Omental fat pad (tissue), 4 donors: ENCODE measurements around the gene YEATS2. TPM values are rescaled to one million over a fixed set of nuclear protein-coding genes. Genes with fewer than 3 reads are reported as not detected.

ENCODE experiments used
- ATAC-seq: fragments of 150-250 bp; one replicate; pipeline ENCODE4 v1.9.1; 2016; ENCODE audit warnings: mild to moderate bottlenecking, moderate library complexity; ENCODE audit not compliant: low FRiP score
- DNase-seq: peaks from one replicate; pipeline ENCODE4 v3.0.0-alpha.2; 2019; ENCODE audit warnings: low spot score
- CTCF ChIP-seq, 3 donors: fragments of 450-650 bp; IDR thresholded peaks; one replicate each; pipeline ENCODE4 v1.5.1; 2016 to 2017; ENCODE audit warnings: antibody characterized with exemption in 3 of 3, mild to moderate bottlenecking in 3 of 3, moderate library complexity in 2 of 3
- total RNA-seq, 4 donors: library from RNA; depleted of rRNA; stranded (reverse); fragments of >200 nt; gene quantifications; one replicate each; pipeline ENCODE4 v1.1.0, GENCODE V29; 2016

The YEATS2 gene
- total RNA-seq, 4 donors from 2014 or later = 17.7 to 36.1 (median 23.7) TPM

- ATAC-seq = no peak
- no peak for DNase-seq
- TF ChIP-seq CTCF (IDR thresholded peaks at IDR 0.05) = no peak
Measured at GRCh38 chr3:183800243-183800863, 102.8 kb downstream of the YEATS2 start.

DNA sequence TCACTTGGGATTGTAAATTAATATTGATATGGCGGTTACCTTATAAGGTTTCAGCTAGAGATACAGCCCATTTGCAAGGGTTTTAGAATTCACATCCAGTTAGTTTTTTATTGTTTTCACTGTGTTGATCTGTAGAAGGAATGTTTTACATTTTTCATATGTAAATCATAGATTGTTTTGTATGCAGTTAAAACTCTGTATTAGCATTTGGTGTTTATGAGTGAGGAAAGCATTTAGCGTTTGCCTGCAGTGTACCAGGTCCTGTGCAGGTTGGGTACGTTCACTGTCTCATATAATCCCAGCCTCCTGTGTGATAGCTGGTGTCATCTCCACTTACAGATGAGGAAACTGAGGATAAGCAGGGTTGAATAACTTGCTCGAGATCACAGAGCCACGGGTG, 104.0 kb downstream of the YEATS2 start:
- TF ChIP-seq CTCF (IDR thresholded peaks at IDR 0.05) = no peak
- DNase-seq = no peak
- no peak for ATAC-seq

- DNase-seq (no peak), ATAC-seq (no peak)
- TF ChIP-seq CTCF (IDR thresholded peaks at IDR 0.05) = no peak
Measured at GRCh38 chr3:183802989-183803388, 105.4 kb downstream of the YEATS2 start.

GRCh38 chr3:183807209-183807728, 109.7 kb downstream of the YEATS2 start:
- DNase-seq (no peak), ATAC-seq (no peak)
- no peak for TF ChIP-seq CTCF (IDR thresholded peaks at IDR 0.05)

GRCh38 chr3:183807881-183808280, 110.3 kb downstream of the YEATS2 start:
- ATAC-seq (no peak), DNase-seq (no peak)
- TF ChIP-seq CTCF (IDR thresholded peaks at IDR 0.05) = no peak

DNA sequence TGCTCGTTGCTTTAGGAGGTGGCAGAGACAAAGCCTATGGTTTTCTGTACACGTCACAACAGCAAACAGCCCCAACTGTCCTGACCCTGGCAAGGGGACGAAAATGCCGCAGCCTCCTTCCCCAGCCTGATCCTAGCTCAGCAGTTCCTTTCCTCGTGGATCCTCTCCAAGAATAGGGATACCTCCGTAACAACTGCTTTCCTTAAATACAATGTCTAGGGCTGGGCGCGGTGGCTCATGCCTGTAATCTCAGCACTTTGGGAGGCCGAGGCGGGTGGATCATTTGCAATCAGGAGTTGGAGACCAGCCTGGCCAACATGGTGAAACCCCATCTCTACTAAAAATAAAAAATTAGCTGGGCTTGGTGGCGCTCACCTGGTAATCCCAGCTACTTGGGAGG, 110.8 kb downstream of the YEATS2 start:
- TF ChIP-seq CTCF (IDR thresholded peaks at IDR 0.05) = no peak
- DNase-seq = no peak
- no peak for ATAC-seq

DNA sequence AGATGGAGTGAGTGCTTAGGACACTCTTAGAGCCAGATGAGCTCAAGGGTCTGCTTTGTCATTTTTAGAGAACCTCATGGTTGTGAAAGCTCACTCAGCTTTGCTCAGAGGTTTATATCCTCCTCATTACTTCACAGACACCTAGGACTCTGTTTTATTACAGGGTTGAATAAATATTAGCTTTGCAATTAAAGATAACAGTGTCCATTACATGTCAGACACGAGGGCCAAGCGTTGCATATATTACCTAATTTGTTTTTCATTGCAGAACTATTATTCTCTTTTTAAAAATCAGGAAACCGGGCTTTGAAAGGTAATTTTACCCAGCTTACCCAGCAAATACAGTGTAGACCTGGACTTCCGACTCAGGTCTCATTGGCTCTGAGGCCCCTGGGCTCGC, 111.7 kb downstream of the YEATS2 start:
- ATAC-seq = no peak
- no peak for DNase-seq

More for the DNA sequence above, 111.7 kb downstream of the YEATS2 start:
- TF ChIP-seq CTCF (IDR thresholded peaks at IDR 0.05) = no peak
